Liver (tissue), 9 donors: ENCODE measurements around the gene PRSS33. TPM values are rescaled to one million over a fixed set of nuclear protein-coding genes. Genes with fewer than 3 reads are reported as not detected.

Experiments
- DNase-seq: peaks from one replicate; pipeline ENCODE4 v3.0.0-alpha.2; 2017; ENCODE audit warnings: low spot score
- H3K27ac ChIP-seq, 2 donors: one replicate each; pipeline ENCODE4 v1.7.0; 2013; ENCODE audit warnings: inconsistent platforms in 2 of 2, low read length in 2 of 2, control low read depth in 1 of 2, low read depth in 1 of 2, mild to moderate bottlenecking in 1 of 2
- H3K27me3 ChIP-seq, 4 donors: one replicate each; pipeline versions ENCODE4 v1.6.1 to v1.7.0; 2013; ENCODE audit warnings: low read length in 3 of 4, inconsistent platforms in 1 of 4, mild to moderate bottlenecking in 1 of 4, moderate library complexity in 1 of 4; ENCODE audit not compliant: control insufficient read depth in 4 of 4, insufficient read depth in 4 of 4
- H3K36me3 ChIP-seq, 4 donors: one replicate each; pipeline versions ENCODE4 v1.6.1 to v1.7.0; 2013; ENCODE audit warnings: low read length in 3 of 4, mild to moderate bottlenecking in 3 of 4, low read depth in 1 of 4, moderate library complexity in 1 of 4; ENCODE audit not compliant: control insufficient read depth in 4 of 4, insufficient read depth in 3 of 4
- H3K4me1 ChIP-seq, 4 donors: one replicate each; pipeline versions ENCODE4 v1.6.1 to v1.7.0; 2013; ENCODE audit warnings: low read length in 3 of 4, mild to moderate bottlenecking in 3 of 4, moderate library complexity in 1 of 4; ENCODE audit not compliant: control insufficient read depth in 4 of 4, insufficient read depth in 4 of 4
- H3K4me3 ChIP-seq, 3 donors: one replicate each; pipeline versions ENCODE4 v1.6.1 to v1.7.0; 2013; ENCODE audit warnings: low read length in 3 of 3, control low read depth in 1 of 3, low read depth in 1 of 3, mild to moderate bottlenecking in 1 of 3
- H3K9ac ChIP-seq, 2 donors: one replicate each; pipeline ENCODE4 v1.7.0; 2013; ENCODE audit warnings: low read length in 2 of 2, mild to moderate bottlenecking in 2 of 2, moderate library complexity in 2 of 2, control low read depth in 1 of 2, low read depth in 1 of 2
- H3K9me3 ChIP-seq, 4 donors: one replicate each; pipeline versions ENCODE4 v1.6.1 to v1.7.0; 2013; ENCODE audit warnings: low read length in 3 of 4; ENCODE audit not compliant: control insufficient read depth in 4 of 4
- CTCF ChIP-seq: fragments of 150-350 bp; IDR thresholded peaks from 2 replicates; pipeline ENCODE4 v1.5.1; 2017; ENCODE audit warnings: improper control_type of control experiment, low read depth, low read length; ENCODE audit not compliant: missing input control
- EGR1 ChIP-seq, 2 donors: IDR thresholded peaks; 2 replicates each; pipeline ENCODE4 v1.6.1; 2016 to 2018; ENCODE audit warnings: antibody characterized with exemption in 2 of 2, low read depth in 2 of 2
- FOXA2 ChIP-seq: IDR thresholded peaks from 2 replicates; pipeline ENCODE4 v1.6.1; 2016; ENCODE audit warnings: antibody characterized with exemption
- GABPA ChIP-seq, 2 donors: IDR thresholded peaks in 1 of 2; conservative IDR thresholded peaks in 1 of 2; 2 replicates each; pipeline ENCODE4 v1.6.1; 2016; ENCODE audit warnings: antibody characterized with exemption in 2 of 2, mild to moderate bottlenecking in 1 of 2, moderate library complexity in 1 of 2
- HNF4A ChIP-seq, 2 donors: conservative IDR thresholded peaks; 2 replicates each; pipeline ENCODE4 v1.6.1; 2016; ENCODE audit warnings: antibody characterized with exemption in 2 of 2, mild to moderate bottlenecking in 2 of 2
- HNF4G ChIP-seq: IDR thresholded peaks from 2 replicates; pipeline ENCODE4 v1.6.1; 2016; ENCODE audit warnings: antibody characterized with exemption
- JUND ChIP-seq, 2 donors: IDR thresholded peaks; 2 replicates each; pipeline ENCODE4 v1.6.1; 2016; ENCODE audit warnings: antibody characterized with exemption in 2 of 2
- MAX ChIP-seq: IDR thresholded peaks from 2 replicates; pipeline ENCODE4 v1.6.1; 2016; ENCODE audit warnings: antibody characterized with exemption
- RAD21 ChIP-seq, 2 donors: IDR thresholded peaks; 2 replicates each; pipeline ENCODE4 v1.6.1; 2016; ENCODE audit warnings: antibody characterized with exemption in 2 of 2, mild to moderate bottlenecking in 2 of 2
- SP1 ChIP-seq: IDR thresholded peaks from 2 replicates; pipeline ENCODE4 v1.6.1; 2018; ENCODE audit warnings: antibody characterized with exemption, mild to moderate bottlenecking
- TAF1 ChIP-seq: conservative IDR thresholded peaks from 2 replicates; pipeline ENCODE4 v1.6.1; 2016; ENCODE audit warnings: antibody characterized with exemption, mild to moderate bottlenecking
- YY1 ChIP-seq: IDR thresholded peaks from 2 replicates; pipeline ENCODE4 v1.6.1; 2016; ENCODE audit warnings: antibody characterized with exemption, mild to moderate bottlenecking
- ZBTB33 ChIP-seq: IDR thresholded peaks from 2 replicates; pipeline ENCODE4 v1.6.1; 2016; ENCODE audit warnings: antibody characterized with exemption
- WGBS: extraction: QIAGEN DNeasy Blood & Tissue Kit; methylation state at CpG from one replicate; pipeline ENCODE4 v1.1.7; 2013; 5-methylcytosine and 5-hydroxymethylcytosine counted together
- polyA plus RNA-seq, 2 donors: library from polyadenylated mRNA; stranded (reverse) in 1 of 2; unstranded in 1 of 2; fragments of 200-250 nt in 1 of 2; fragments of >200 nt in 1 of 2; fragmentation: Nextera tagmentation in 1 of 2; extraction: Ambion mirVana in 1 of 2; gene quantifications; one replicate each; pipeline versions ENCODE4 v1.2.1 to v1.2.3, GENCODE V29; 2013 to 2015
- total RNA-seq, 2 donors: library from RNA; depleted of rRNA; stranded (reverse); fragments of >200 nt; gene quantifications; one replicate each; pipeline ENCODE4 v1.2.3, GENCODE V29; 2014
- TF ChIP-seq, protein P1 (sequence below): IDR thresholded peaks from 2 replicates; pipeline ENCODE4 v1.6.1; 2016; ENCODE audit warnings: antibody characterized with exemption, mild to moderate bottlenecking
- donor health status: healthy.
- donor health status: healthy.
- donor health status: healthy.
- donor health status: healthy.
- donor health status: healthy.

The PRSS33 gene
- total and polyA plus RNA-seq, 4 donors: not detected

GRCh38 chr16:2815299-2815771 is 28.0 kb upstream of the PRSS33 start:
- Histone ChIP-seq H3K9ac (no peak overlapping the region), H3K27ac (no peak overlapping the region), H3K4me3 (no peak overlapping the region), H3K4me1 (no peaks in the 10 kb centered on the region), H3K9me3 (no peaks in the 10 kb centered on the region), H3K36me3 (no peaks in the 10 kb centered on the region), H3K27me3 (peaks cover 0 to 4% (median 0%) of the 10 kb centered on the region in 4 donors)
- WGBS: 78% methylated on average over 10 of the region's 10 CpGs
- no peak for TF ChIP-seq EGR1 (IDR thresholded peaks at IDR 0.05; ENCODE audit: low read depth in 2 of 2)
- no peak for TF ChIP-seq YY1
- TF ChIP-seq CTCF: no peak
- TF ChIP-seq, protein P1, sequence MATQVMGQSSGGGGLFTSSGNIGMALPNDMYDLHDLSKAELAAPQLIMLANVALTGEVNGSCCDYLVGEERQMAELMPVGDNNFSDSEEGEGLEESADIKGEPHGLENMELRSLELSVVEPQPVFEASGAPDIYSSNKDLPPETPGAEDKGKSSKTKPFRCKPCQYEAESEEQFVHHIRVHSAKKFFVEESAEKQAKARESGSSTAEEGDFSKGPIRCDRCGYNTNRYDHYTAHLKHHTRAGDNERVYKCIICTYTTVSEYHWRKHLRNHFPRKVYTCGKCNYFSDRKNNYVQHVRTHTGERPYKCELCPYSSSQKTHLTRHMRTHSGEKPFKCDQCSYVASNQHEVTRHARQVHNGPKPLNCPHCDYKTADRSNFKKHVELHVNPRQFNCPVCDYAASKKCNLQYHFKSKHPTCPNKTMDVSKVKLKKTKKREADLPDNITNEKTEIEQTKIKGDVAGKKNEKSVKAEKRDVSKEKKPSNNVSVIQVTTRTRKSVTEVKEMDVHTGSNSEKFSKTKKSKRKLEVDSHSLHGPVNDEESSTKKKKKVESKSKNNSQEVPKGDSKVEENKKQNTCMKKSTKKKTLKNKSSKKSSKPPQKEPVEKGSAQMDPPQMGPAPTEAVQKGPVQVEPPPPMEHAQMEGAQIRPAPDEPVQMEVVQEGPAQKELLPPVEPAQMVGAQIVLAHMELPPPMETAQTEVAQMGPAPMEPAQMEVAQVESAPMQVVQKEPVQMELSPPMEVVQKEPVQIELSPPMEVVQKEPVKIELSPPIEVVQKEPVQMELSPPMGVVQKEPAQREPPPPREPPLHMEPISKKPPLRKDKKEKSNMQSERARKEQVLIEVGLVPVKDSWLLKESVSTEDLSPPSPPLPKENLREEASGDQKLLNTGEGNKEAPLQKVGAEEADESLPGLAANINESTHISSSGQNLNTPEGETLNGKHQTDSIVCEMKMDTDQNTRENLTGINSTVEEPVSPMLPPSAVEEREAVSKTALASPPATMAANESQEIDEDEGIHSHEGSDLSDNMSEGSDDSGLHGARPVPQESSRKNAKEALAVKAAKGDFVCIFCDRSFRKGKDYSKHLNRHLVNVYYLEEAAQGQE: no peak
- TF ChIP-seq HNF4G: no peak
- no peak for TF ChIP-seq SP1
- TF ChIP-seq TAF1: no peak
- no peak for TF ChIP-seq MAX
- no peak for TF ChIP-seq JUND (IDR thresholded peaks at IDR 0.05)
- TF ChIP-seq RAD21 (IDR thresholded peaks at IDR 0.05): no peak
- no peak for TF ChIP-seq HNF4A (conservative IDR thresholded peaks at IDR 0.05)
- TF ChIP-seq FOXA2: no peak
- no peak for TF ChIP-seq ZBTB33
- no peak for TF ChIP-seq GABPA (IDR thresholded peaks at IDR 0.05 in 1 of 2, conservative IDR thresholded peaks at IDR 0.05 in 1 of 2)
- DNase-seq: no peak

GRCh38 chr16:2814551-2815298 is 27.4 kb upstream of the PRSS33 start:
- no peaks in the 10 kb centered on the region for H3K9me3 ChIP-seq
- no peaks in the 10 kb centered on the region for H3K4me1 ChIP-seq
- no peak overlapping the region for H3K27ac ChIP-seq
- H3K9ac ChIP-seq: no peak overlapping the region
- H3K36me3 ChIP-seq: no peaks in the 10 kb centered on the region
- H3K4me3 ChIP-seq: no peak overlapping the region
- DNase-seq: no peak
- peaks cover 0 to 4% (median 0%) of the 10 kb centered on the region in 4 donors for H3K27me3 ChIP-seq
- TF ChIP-seq, protein P1: no peak
- TF ChIP-seq CTCF: no peak
- no peak for TF ChIP-seq EGR1 (IDR thresholded peaks at IDR 0.05; ENCODE audit: low read depth in 2 of 2)
- 87% methylated on average over 20 of the region's 20 CpGs for WGBS
